Measurements from ENCODE around the gene FRMPD4. TPM values are rescaled to one million over a fixed set of nuclear protein-coding genes. Genes with fewer than 3 reads are reported as not detected.

Gene FRMPD4
- total RNA-seq, 1 experiment from 2014 or later: 0.24 TPM

- Histone ChIP-seq H3K23me2 (ENCODE audit: insufficient read length, low read depth, low read length, poor library complexity, severe bottlenecking) (no peaks in the 10 kb centered on the region), H3K79me1 (ENCODE audit: insufficient read depth, low read depth, low read length, poor library complexity, severe bottlenecking) (no peaks in the 10 kb centered on the region), H3K27me3 (ENCODE audit: insufficient read depth, low read length) (no peaks in the 10 kb centered on the region), H2AK5ac (ENCODE audit: insufficient read length, low read length) (no peak overlapping the region), H3K18ac (ENCODE audit: insufficient read length, low read depth, low read length) (no peak overlapping the region), H2BK5ac (ENCODE audit: insufficient read length, low read length) (no peak overlapping the region), H4K20me1 (ENCODE audit: control insufficient read depth, insufficient read depth, insufficient read length) (no peaks in the 10 kb centered on the region), H4K5ac (ENCODE audit: insufficient read length, low read depth, low read length) (no peak overlapping the region), H2BK20ac (ENCODE audit: low read depth, low read length, poor library complexity, severe bottlenecking) (no peak overlapping the region), H3K23ac (ENCODE audit: insufficient read length, low read depth, low read length) (no peak overlapping the region), H3K4ac (ENCODE audit: low read depth, low read length) (no peak overlapping the region), H2BK12ac (ENCODE audit: insufficient read length, low read depth, low read length) (no peak overlapping the region), H3K9ac (ENCODE audit: extremely low read depth, insufficient read length, low read length) (no peak overlapping the region), H3K14ac (ENCODE audit: insufficient read depth, low read length) (no peak overlapping the region), H3K4me2 (ENCODE audit: insufficient read depth, insufficient read length, low read length) (no peak overlapping the region), H3T11ph (ENCODE audit: low read length) (no peak overlapping the region), H3K27ac (ENCODE audit: insufficient read length, low read depth, low read length) (no peak overlapping the region), H3K56ac (ENCODE audit: insufficient read length, low read depth, low read length) (no peak overlapping the region), H2BK15ac (ENCODE audit: low read depth, low read length) (no peak overlapping the region), H3K9me3 (ENCODE audit: control insufficient read depth, low read depth, low read length) (no peaks in the 10 kb centered on the region), H4K91ac (ENCODE audit: insufficient read length, low read depth, low read length) (no peak overlapping the region), H2AFZ (ENCODE audit: low read length) (no peak overlapping the region), H3K79me2 (ENCODE audit: insufficient read depth, low read length) (no peaks in the 10 kb centered on the region), H3K4me1 (ENCODE audit: insufficient read depth, low read length) (no peaks in the 10 kb centered on the region), H4K8ac (replicated peaks; ENCODE audit: insufficient read length, low read depth, low read length) (no peak overlapping the region), H2BK120ac (ENCODE audit: low read depth, low read length, poor library complexity, severe bottlenecking) (no peak overlapping the region)
- Mint-ChIP-seq H3K27ac (no peak overlapping the region), H3K9me3 (peaks cover 55 to 56% of the 10 kb centered on the region in 2 experiments), H3K4me3 (no peak overlapping the region), H3K36me3 (ENCODE audit: insufficient read depth in 1 of 3, low read depth in 3 of 3) (no peaks in the 10 kb centered on the region), H3K4me1 (no peaks in the 10 kb centered on the region), H3K27me3 (ENCODE audit: low read depth) (no peaks in the 10 kb centered on the region)
- WGBS (ENCODE audit: extremely low coverage, insufficient read length, low lambda C conversion rate): no CpG with 5 or more reads among the region's 1 CpG
- no peak for DNase-seq
- TF ChIP-seq, protein P1, sequence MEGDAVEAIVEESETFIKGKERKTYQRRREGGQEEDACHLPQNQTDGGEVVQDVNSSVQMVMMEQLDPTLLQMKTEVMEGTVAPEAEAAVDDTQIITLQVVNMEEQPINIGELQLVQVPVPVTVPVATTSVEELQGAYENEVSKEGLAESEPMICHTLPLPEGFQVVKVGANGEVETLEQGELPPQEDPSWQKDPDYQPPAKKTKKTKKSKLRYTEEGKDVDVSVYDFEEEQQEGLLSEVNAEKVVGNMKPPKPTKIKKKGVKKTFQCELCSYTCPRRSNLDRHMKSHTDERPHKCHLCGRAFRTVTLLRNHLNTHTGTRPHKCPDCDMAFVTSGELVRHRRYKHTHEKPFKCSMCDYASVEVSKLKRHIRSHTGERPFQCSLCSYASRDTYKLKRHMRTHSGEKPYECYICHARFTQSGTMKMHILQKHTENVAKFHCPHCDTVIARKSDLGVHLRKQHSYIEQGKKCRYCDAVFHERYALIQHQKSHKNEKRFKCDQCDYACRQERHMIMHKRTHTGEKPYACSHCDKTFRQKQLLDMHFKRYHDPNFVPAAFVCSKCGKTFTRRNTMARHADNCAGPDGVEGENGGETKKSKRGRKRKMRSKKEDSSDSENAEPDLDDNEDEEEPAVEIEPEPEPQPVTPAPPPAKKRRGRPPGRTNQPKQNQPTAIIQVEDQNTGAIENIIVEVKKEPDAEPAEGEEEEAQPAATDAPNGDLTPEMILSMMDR (conservative IDR thresholded peaks at IDR 0.05): no peak
Measured at GRCh38 chrX:12263211-12263610, 124.9 kb downstream of the FRMPD4 start.

Data from H9 (cell line).